GM12878 (cell line): ENCODE data around the gene CHODL. TPM values are rescaled to one million over a fixed set of nuclear protein-coding genes. Genes with fewer than 3 reads are reported as not detected.

Source experiments
- ATAC-seq: fragments of 200-7000 bp; cut with Tn5 transposase; 3 replicates; pipeline ENCODE4 v1.9.1; 2020; ENCODE audit warnings: mild to moderate bottlenecking, moderate library complexity
- Bru-seq: library from RNA; stranded (reverse); fragments of 400-500 nt; gene quantifications from one replicate; lab custom pipeline; 2021; lab: Mats Ljungman, UMichigan
- BruChase-seq, 2 experiments: library from RNA; stranded (reverse); fragments of 400-500 nt; gene quantifications; one replicate each; lab custom pipeline; 2021; lab: Mats Ljungman, UMichigan
- BruUV-seq: library from RNA; stranded (reverse); fragments of 400-500 nt; replicated peaks from 2 replicates; lab custom pipeline; 2021; lab: Mats Ljungman, UMichigan
- CTCF ChIA-PET: fragments of 300-600 bp; sonication (Branson Sonifier 250); formaldehyde crosslinking; extraction: SDS; loops from one replicate; lab custom pipeline; 2021; ENCODE audit warnings: inconsistent platforms; lab: Yijun Ruan, JAX
- POLR2A ChIA-PET: fragments of 350-600 bp; formaldehyde crosslinking; extraction: SDS; loops from one replicate; lab custom pipeline; 2021; ENCODE audit warnings: inconsistent platforms; lab: Charles Lee
- RAD21 ChIA-PET: fragments of 300-600 bp; sonication (Branson Sonifier 250); formaldehyde crosslinking; loops from one replicate; lab custom pipeline; 2023; ENCODE audit warnings: antibody characterized with exemption; ENCODE audit not compliant: unreplicated experiment; lab: Charles Lee
- SMC1A ChIA-PET: fragments of 300-600 bp; sonication (Branson Sonifier 250); formaldehyde crosslinking; loops from one replicate; lab custom pipeline; 2023; ENCODE audit not compliant: unreplicated experiment, uncharacterized antibody; lab: Charles Lee
- DNase-seq: peaks from one replicate; pipeline ENCODE4 v3.0.0-alpha.2; 2011; ENCODE audit warnings: low read depth, low spot score
- FAIRE-seq: peaks from 3 replicates; lab custom pipeline; 2011; peaks lifted over from hg19 to GRCh38; lab: Jason Lieb, UNC
- H2AFZ ChIP-seq: 2 replicates; pipeline ENCODE4 v1.6.0; 2011; ENCODE audit warnings: low read depth, low read length, control low read depth; ENCODE audit not compliant: control insufficient read depth
- H3K27ac ChIP-seq: 2 replicates; pipeline ENCODE4 v1.5.1; 2011; ENCODE audit warnings: control low read depth; ENCODE audit not compliant: control insufficient read depth, insufficient read depth
- H3K27me3 ChIP-seq, 2 experiments: replicated peaks in 1 of 2; 2 replicates each; pipeline versions ENCODE4 v1.6.0 to v1.6.1; 2011; ENCODE audit warnings: low read length in 1 of 2; ENCODE audit not compliant: control insufficient read depth in 2 of 2, insufficient read depth in 2 of 2
- H3K36me3 ChIP-seq, 2 experiments: 2 replicates each; pipeline ENCODE4 v1.5.1; 2011; ENCODE audit warnings: low read length in 1 of 2; ENCODE audit not compliant: control insufficient read depth in 2 of 2, insufficient read depth in 2 of 2
- H3K4me1 ChIP-seq: 2 replicates; pipeline ENCODE4 v1.6.1; 2011; ENCODE audit warnings: mild to moderate bottlenecking, low read length, moderate library complexity, mixed read lengths; ENCODE audit not compliant: control insufficient read depth, insufficient read depth
- H3K4me2 ChIP-seq: 2 replicates; pipeline ENCODE4 v1.6.0; 2011; ENCODE audit warnings: control low read depth; ENCODE audit not compliant: control insufficient read depth, insufficient read depth
- H3K4me3 ChIP-seq: fragments of 200-600 bp; sonication (generic); 2 replicates; pipeline ENCODE4 v1.5.1; 2016
- H3K79me2 ChIP-seq: 2 replicates; pipeline ENCODE4 v1.6.0; 2011; ENCODE audit warnings: low read length; ENCODE audit not compliant: control insufficient read depth, insufficient read depth
- H3K9ac ChIP-seq: 2 replicates; pipeline ENCODE4 v1.8.0; 2011; ENCODE audit warnings: low read length, control low read depth, mixed read lengths; ENCODE audit not compliant: control insufficient read depth, insufficient read depth
- H3K9me3 ChIP-seq: replicated peaks from 3 replicates; pipeline ENCODE4 v1.5.1; 2011; ENCODE audit warnings: mild to moderate bottlenecking, low read length; ENCODE audit not compliant: control insufficient read depth, insufficient read depth
- H4K20me1 ChIP-seq: 2 replicates; pipeline ENCODE4 v1.6.0; 2011; ENCODE audit not compliant: control insufficient read depth, insufficient read depth
- EP300 ChIP-seq, 2 experiments: fragments of 150-350 bp in 1 of 2; IDR thresholded peaks; 2 replicates each; pipeline ENCODE4 v1.6.1; 2011 to 2012; ENCODE audit warnings: low read depth in 2 of 2, low read length in 2 of 2, borderline replicate concordance in 1 of 2, improper control_type of control experiment in 1 of 2, inconsistent platforms in 1 of 2; ENCODE audit not compliant: control insufficient read depth in 1 of 2
- FOXK2 ChIP-seq: fragments of 450-650 bp; IDR thresholded peaks from 2 replicates; pipeline ENCODE4 v1.6.1; 2017; ENCODE audit warnings: mild to moderate bottlenecking, moderate library complexity
- WGBS: methylation state at CpG from one replicate; pipeline ENCODE4 v1.1.6; 2016; ENCODE audit warnings: low lambda C conversion rate; ENCODE audit not compliant: insufficient replicate concordance, insufficient coverage; ENCODE audit errors: missing lambda C conversion rate; 5-methylcytosine and 5-hydroxymethylcytosine counted together
- in situ Hi-C: fragments of 300-500 bp; cut with MboI; formaldehyde crosslinking; loops from 9 replicates; pipeline ENCODE4 v1.14.3; 2018; ENCODE audit warnings: mixed read lengths
- intact Hi-C: fragments of 100-400 bp; cut with micrococcal nuclease; formaldehyde crosslinking; loops from one replicate; pipeline ENCODE4 v1.14.2; 2022; ENCODE audit not compliant: unreplicated experiment
- long read RNA-seq, 2 experiments: library from polyadenylated mRNA; unstranded; transcript quantifications; one replicate each; pipeline ENCODE4 v2.0.0, GENCODE V29; 2019 to 2020
- polyA minus RNA-seq, 3 experiments: library from RNA; depleted of rRNA, polyadenylated mRNA; stranded (reverse); fragments of >200 nt; gene quantifications; 2 replicates each; pipeline ENCODE4 v1.2.3, GENCODE V29; 2011
- polyA plus RNA-seq, 11 experiments: library from polyadenylated mRNA; depleted of rRNA in 4 of 11; unstranded in 6 of 11; stranded (reverse) in 5 of 11; fragments of >200 nt; fragmentation: Nextera tagmentation in 4 of 11; fragmentation: Illumina TruSeq in 1 of 11; extraction: Ambion mirVana in 4 of 11; extraction: Trizol in 1 of 11; gene quantifications; 1 replicate in 1 of 11; 2 replicates in 10 of 11; pipeline versions ENCODE4 v1.2.1 to v1.2.3, GENCODE V29; 2011 to 2016; ENCODE audit warnings: inconsistent platforms in 2 of 11, missing spikeins in 2 of 11, low read depth in 1 of 11
- total RNA-seq, 4 experiments: library from RNA; depleted of rRNA in 3 of 4; stranded (reverse); fragments of >200 nt in 3 of 4; fragmentation: Illumina TruSeq in 1 of 4; extraction: Trizol in 1 of 4; gene quantifications; 2 replicates each; pipeline versions ENCODE4 v1.2.1 to v1.2.3, GENCODE V29; 2013 to 2021

CHODL gene, protein sequence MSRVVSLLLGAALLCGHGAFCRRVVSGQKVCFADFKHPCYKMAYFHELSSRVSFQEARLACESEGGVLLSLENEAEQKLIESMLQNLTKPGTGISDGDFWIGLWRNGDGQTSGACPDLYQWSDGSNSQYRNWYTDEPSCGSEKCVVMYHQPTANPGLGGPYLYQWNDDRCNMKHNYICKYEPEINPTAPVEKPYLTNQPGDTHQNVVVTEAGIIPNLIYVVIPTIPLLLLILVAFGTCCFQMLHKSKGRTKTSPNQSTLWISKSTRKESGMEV
- not detected in 2 replicates for total RNA-seq (2013; cell fraction: nucleolus; rRNA removed)
- 0.11 and 0.22 TPM in 2 replicates for total RNA-seq (2014; rRNA removed)
- 0.18 and 0.23 TPM in 2 replicates for total RNA-seq (2014; rRNA removed; fragmentation: Illumina TruSeq; extraction: Trizol)
- 0.19 and 0.28 TPM in 2 replicates for total RNA-seq (2021)
- 0.12 TPM for polyA plus RNA-seq (2011; ENCODE audit: low read depth)
- polyA plus RNA-seq (2011; rRNA removed), result 0.18 and 0.33 TPM in 2 replicates
- polyA plus RNA-seq (2011; cell fraction: cytosol; rRNA removed), result 0.10 TPM in 1 of 2 replicates, not detected in the other
- polyA plus RNA-seq (2011; cell fraction: nucleus; rRNA removed), result 0.27 and 0.32 TPM in 2 replicates
- 0.17 and 0.18 TPM in 2 replicates for polyA plus RNA-seq (2012)
- 0.28 and 0.33 TPM in 2 replicates for polyA plus RNA-seq (2014; fragmentation: Illumina TruSeq; extraction: Trizol)
- polyA plus RNA-seq (2014; fragmentation: Nextera tagmentation; extraction: Ambion mirVana), result under 1 TPM in 1 of 2 experiments, not detected in 1; 0.20 TPM
- 0.13 and 0.14 TPM in 2 replicates for polyA plus RNA-seq (2014; rRNA removed)
- under 1 TPM; 0.36 to 0.69 TPM for polyA plus RNA-seq (2016; fragmentation: Nextera tagmentation; extraction: Ambion mirVana)
- polyA minus RNA-seq (2011; rRNA and poly(A)+ RNA removed), result 0.22 TPM in 1 of 2 replicates, not detected in the other
- not detected in 2 replicates for polyA minus RNA-seq (2011; cell fraction: cytosol; rRNA and poly(A)+ RNA removed)
- 0.12 TPM in 1 of 2 replicates, not detected in the other for polyA minus RNA-seq (2011; cell fraction: nucleus; rRNA and poly(A)+ RNA removed)
- percentile 26 among the genes with signal in this experiment for Bru-seq, nascent RNA
- BruChase-seq, experiment 1, labeled RNA remaining after a 6-hour chase, result percentile 32 among the genes with signal in this experiment
- percentile 28 among the genes with signal in this experiment for BruChase-seq, experiment 2, labeled RNA remaining after a 2-hour chase
- long read RNA-seq, experiment 1, partial matches to known transcripts, result 0 of 1 reads
- long read RNA-seq, experiment 1, other reads (novel, unspliced or antisense), result 1 of 1 reads
- long read RNA-seq, experiment 2, partial matches to known transcripts, result 0 of 1 reads
- long read RNA-seq, experiment 2, other reads (novel, unspliced or antisense), result 1 of 1 reads

DNA sequence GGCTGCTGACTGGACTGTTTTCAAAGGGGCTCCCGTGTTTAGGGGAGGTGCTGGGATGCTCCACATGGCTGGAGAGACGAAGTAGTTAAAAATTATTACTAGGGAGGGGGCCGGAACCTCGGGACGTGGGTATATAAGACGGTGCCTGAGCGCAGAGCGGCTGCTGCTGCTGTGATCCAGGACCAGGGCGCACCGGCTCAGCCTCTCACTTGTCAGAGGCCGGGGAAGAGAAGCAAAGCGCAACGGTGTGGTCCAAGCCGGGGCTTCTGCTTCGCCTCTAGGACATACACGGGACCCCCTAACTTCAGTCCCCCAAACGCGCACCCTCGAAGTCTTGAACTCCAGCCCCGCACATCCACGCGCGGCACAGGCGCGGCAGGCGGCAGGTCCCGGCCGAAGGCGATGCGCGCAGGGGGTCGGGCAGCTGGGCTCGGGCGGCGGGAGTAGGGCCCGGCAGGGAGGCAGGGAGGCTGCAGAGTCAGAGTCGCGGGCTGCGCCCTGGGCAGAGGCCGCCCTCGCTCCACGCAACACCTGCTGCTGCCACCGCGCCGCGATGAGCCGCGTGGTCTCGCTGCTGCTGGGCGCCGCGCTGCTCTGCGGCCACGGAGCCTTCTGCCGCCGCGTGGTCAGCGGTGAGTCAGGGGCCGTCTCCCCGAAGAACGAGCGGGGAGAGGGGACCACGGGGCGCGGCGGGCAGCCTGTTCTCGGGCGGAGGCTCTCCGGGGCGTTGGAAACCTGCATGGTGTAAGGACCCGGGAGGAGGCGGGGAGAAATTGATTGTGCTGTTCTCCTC lies at the start of gene CHODL:
CHODL (plus strand) TSS at position 163 of the 793 bp plus-strand sequence; CDS start at position 554, 391 bp downstream.
- ChIA-PET CTCF (no interaction called here), POLR2A (no interaction called here), RAD21 (no interaction called here), SMC1A (no interaction called here)
- no peaks in the 10 kb centered on the region for H4K20me1 ChIP-seq
- no peak within 1 kb of the TSS for H3K9ac ChIP-seq
- no peaks in the 10 kb centered on the region for H3K27me3 ChIP-seq
- no TSS peak for BruUV-seq
- in situ Hi-C loops (no loop called here), intact Hi-C loops (no loop called here)
- DNase-seq (no peak), ATAC-seq (no peak), FAIRE-seq (no peak)
- TF ChIP-seq FOXK2, result no peak
- TF ChIP-seq EP300 (IDR thresholded peaks at IDR 0.05; ENCODE audit: borderline replicate concordance in 1 of 2, control insufficient read depth in 1 of 2, low read depth in 2 of 2, low read length in 2 of 2), result no peak
- no peaks in the 10 kb centered on the region for H3K4me1 ChIP-seq
- H3K9me3 ChIP-seq, result no peaks in the 10 kb centered on the region
- no peak within 1 kb of the TSS for H3K4me2 ChIP-seq
- no peak within 1 kb of the TSS for H2AFZ ChIP-seq
- H3K27ac ChIP-seq, result no peak within 1 kb of the TSS
- H3K36me3 ChIP-seq, result no peaks in the 10 kb centered on the region
- no peak within 1 kb of the TSS for H3K4me3 ChIP-seq
- 57% methylated on average over 36 of the region's 72 CpGs for WGBS
- H3K79me2 ChIP-seq, result no peaks in the 10 kb centered on the region
